GM23248 (cell line): Measurements from ENCODE around the gene GAREM1. TPM values are rescaled to one million over a fixed set of nuclear protein-coding genes. Genes with fewer than 3 reads are reported as not detected.
"Not testable (repeated sequence)": the region's sequence is repeated elsewhere in the genome, so short reads cannot be mapped to it uniquely, and the experiment has no call there.

Experiments
- DNase-seq: peaks from one replicate; pipeline ENCODE4 v3.0.0-alpha.2; 2015
- H2AFZ ChIP-seq: fragments of 200-600 bp; sonication (generic); 2 replicates; pipeline ENCODE4 v1.6.1; 2016; ENCODE audit warnings: antibody characterized with exemption
- H3F3A ChIP-seq: fragments of 200-600 bp; sonication (generic); 2 replicates; pipeline ENCODE4 v1.6.1; 2016; ENCODE audit warnings: mild to moderate bottlenecking, antibody characterized with exemption, mixed run types; ENCODE audit not compliant: insufficient read depth
- H3K27ac ChIP-seq: fragments of 200-600 bp; sonication (generic); 2 replicates; pipeline ENCODE4 v1.5.1; 2016; ENCODE audit warnings: mild to moderate bottlenecking
- H3K27me3 ChIP-seq: fragments of 200-600 bp; sonication (generic); replicated peaks from 2 replicates; pipeline ENCODE4 v1.6.1; 2016; ENCODE audit warnings: mild to moderate bottlenecking; ENCODE audit not compliant: insufficient read depth
- H3K36me3 ChIP-seq: fragments of 200-600 bp; sonication (generic); 2 replicates; pipeline ENCODE4 v1.6.1; 2016; ENCODE audit warnings: low read depth, mild to moderate bottlenecking
- H3K4me1 ChIP-seq: fragments of 200-600 bp; sonication (generic); 2 replicates; pipeline ENCODE4 v1.6.1; 2016; ENCODE audit warnings: mild to moderate bottlenecking; ENCODE audit not compliant: insufficient read depth
- H3K4me2 ChIP-seq: fragments of 200-600 bp; sonication (generic); one replicate; pipeline ENCODE4 v1.6.1; 2016; ENCODE audit warnings: mild to moderate bottlenecking; ENCODE audit not compliant: unreplicated experiment
- H3K4me3 ChIP-seq: fragments of 200-600 bp; sonication (generic); 2 replicates; pipeline ENCODE4 v1.5.1; 2016; ENCODE audit warnings: mild to moderate bottlenecking
- H3K79me2 ChIP-seq: fragments of 200-600 bp; sonication (generic); 2 replicates; pipeline ENCODE4 v1.6.1; 2016; ENCODE audit warnings: mild to moderate bottlenecking; ENCODE audit not compliant: insufficient read depth
- H3K9ac ChIP-seq: fragments of 200-600 bp; sonication (generic); 2 replicates; pipeline ENCODE4 v1.6.1; 2016; ENCODE audit warnings: mild to moderate bottlenecking
- H3K9me2 ChIP-seq: fragments of 200-600 bp; sonication (generic); 2 replicates; pipeline ENCODE4 v1.6.1; 2016; ENCODE audit warnings: mixed run types, mild to moderate bottlenecking, moderate library complexity; ENCODE audit not compliant: insufficient read depth
- H3K9me3 ChIP-seq: fragments of 200-600 bp; sonication (generic); one replicate; pipeline ENCODE4 v1.6.1; 2017; ENCODE audit warnings: low read depth
- H4K20me1 ChIP-seq: fragments of 200-600 bp; sonication (generic); 2 replicates; pipeline ENCODE4 v1.6.0; 2016; ENCODE audit not compliant: insufficient read depth
- EZH2 ChIP-seq: fragments of 200-600 bp; sonication (generic); IDR thresholded peaks from 2 replicates; pipeline ENCODE4 v1.6.1; 2018; ENCODE audit warnings: antibody characterized with exemption, mild to moderate bottlenecking; ENCODE audit not compliant: insufficient read depth, poor library complexity, severe bottlenecking
- EZH2phosphoT487 ChIP-seq: fragments of 200-600 bp; sonication (generic); IDR thresholded peaks from 2 replicates; pipeline ENCODE4 v1.6.1; 2018; ENCODE audit warnings: antibody characterized with exemption, moderate library complexity, mild to moderate bottlenecking, low read depth; ENCODE audit not compliant: insufficient read depth
- WGBS, 2 experiments: methylation state at CpG; one replicate each; pipeline ENCODE4 v1.1.6; 2015 to 2017; ENCODE audit warnings: low lambda C conversion rate in 2 of 2, low coverage in 1 of 2; ENCODE audit errors: missing lambda C conversion rate in 2 of 2; 5-methylcytosine and 5-hydroxymethylcytosine counted together
- in situ Hi-C: fragments of 300-500 bp; cut with MboI; formaldehyde crosslinking; loops from 2 replicates; pipeline ENCODE4 v1.15.0; 2020
- polyA plus RNA-seq: library from polyadenylated mRNA; unstranded; fragments of >200 nt; fragmentation: Nextera tagmentation; extraction: Ambion mirVana; gene quantifications from 2 replicates; pipeline ENCODE4 v1.2.1, GENCODE V29; 2016
- total RNA-seq: library from RNA; depleted of rRNA; stranded (reverse); fragments of >200 nt; shearing (Covaris generic); gene quantifications from 2 replicates; pipeline ENCODE4 v1.2.3, GENCODE V29; 2014

The GAREM1 gene
- total and polyA plus RNA-seq, 2 experiments from 2014 or later: 0.30 to 1.2 TPM

DNA sequence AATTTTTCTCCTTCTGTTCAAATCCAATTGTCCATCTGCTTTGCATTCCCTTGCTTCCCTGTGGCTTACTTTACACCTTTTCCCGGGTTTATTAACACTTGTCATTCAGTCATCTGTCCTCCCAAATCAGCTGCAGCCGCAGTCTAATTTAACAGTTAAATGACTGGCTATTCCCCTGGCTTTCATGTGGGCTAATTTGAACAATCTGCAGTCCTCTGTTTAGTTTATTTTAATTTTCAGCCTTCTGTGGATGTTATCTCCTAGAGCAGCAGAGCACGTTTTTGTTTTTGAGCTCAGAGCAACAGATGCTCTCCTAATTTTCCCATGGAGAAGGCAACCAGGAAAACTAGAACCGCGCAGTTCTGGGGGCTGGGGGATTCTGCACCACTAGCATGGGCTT is 225.8 kb downstream of the GAREM1 start:
- Histone ChIP-seq H3K9ac (no peak overlapping the region), H3K79me2 (no peaks in the 10 kb centered on the region), H2AFZ (no peak overlapping the region), H3K4me1 (no peaks in the 10 kb centered on the region), H4K20me1 (no peaks in the 10 kb centered on the region), H3K9me2 (no peaks in the 10 kb centered on the region), H3K27me3 (peaks cover 9% of the 10 kb centered on the region; the same call in 1 of the 2 replicates), H3K27ac (no peak overlapping the region), H3K4me2 (no peak overlapping the region), H3K36me3 (no peaks in the 10 kb centered on the region), H3F3A (no peaks in the 10 kb centered on the region), H3K4me3 (no peak overlapping the region), H3K9me3 (no peaks in the 10 kb centered on the region)
- 39 to 44% methylated on average over 5 of the region's 5 CpGs for WGBS, 2 experiments
- DNase-seq: no peak
- in situ Hi-C loops: no loop called here
- no peak for TF ChIP-seq EZH2phosphoT487
- no peak for TF ChIP-seq EZH2

- DNase-seq: no peak
- no peak for TF ChIP-seq EZH2
- TF ChIP-seq EZH2phosphoT487: no peak
- in situ Hi-C loops: no loop called here
- no peaks in the 10 kb centered on the region for H4K20me1 ChIP-seq
- H3K9me3 ChIP-seq: no peaks in the 10 kb centered on the region
- H3K79me2 ChIP-seq: no peaks in the 10 kb centered on the region
- WGBS, 2 experiments: 49 to 53% methylated on average over 6 of the region's 6 CpGs
- no peak overlapping the region for H2AFZ ChIP-seq
- H3K36me3 ChIP-seq: no peaks in the 10 kb centered on the region
- H3K9ac ChIP-seq: no peak overlapping the region
- H3K27me3 ChIP-seq: peaks cover 5% of the 10 kb centered on the region; the same call in 1 of the 2 replicates
- H3F3A ChIP-seq: no peaks in the 10 kb centered on the region
- no peak overlapping the region for H3K4me2 ChIP-seq
- H3K9me2 ChIP-seq: no peaks in the 10 kb centered on the region
- H3K4me3 ChIP-seq: no peak overlapping the region
- H3K4me1 ChIP-seq: no peaks in the 10 kb centered on the region
- H3K27ac ChIP-seq: no peak overlapping the region
Observed at GRCh38 chr18:32243358-32243757, 227.3 kb downstream of the GAREM1 start.

DNA sequence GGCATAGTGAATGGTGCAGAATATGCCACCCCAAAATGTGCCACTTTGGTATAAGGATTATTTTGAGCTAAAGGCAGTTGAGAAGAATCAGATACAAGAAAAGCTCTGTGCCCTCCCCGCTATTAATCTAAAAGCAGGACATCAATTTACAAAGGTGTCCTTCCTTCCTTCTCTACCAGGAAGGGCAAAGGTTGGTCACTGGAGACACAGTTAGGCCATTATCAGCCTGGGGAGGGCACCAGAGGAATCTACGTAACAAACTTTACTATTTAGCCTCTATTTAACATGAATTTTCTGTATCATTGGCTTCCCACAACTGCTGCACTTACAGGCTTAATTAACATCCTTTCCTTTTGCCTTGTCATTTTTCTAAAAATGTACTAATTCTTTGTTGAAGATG is 228.3 kb downstream of the GAREM1 start:
- no peak overlapping the region for H3K4me2 ChIP-seq
- no peak overlapping the region for H3K9ac ChIP-seq
- no peak overlapping the region for H3K27ac ChIP-seq
- H3K79me2 ChIP-seq: no peaks in the 10 kb centered on the region
- H3K36me3 ChIP-seq: no peaks in the 10 kb centered on the region
- H2AFZ ChIP-seq: no peak overlapping the region
- 62 to 69% methylated on average over 2 of the region's 2 CpGs for WGBS, 2 experiments
- in situ Hi-C loops: no loop called here
- H4K20me1 ChIP-seq: no peaks in the 10 kb centered on the region
- TF ChIP-seq EZH2phosphoT487: no peak
- TF ChIP-seq EZH2: no peak
- H3K27me3 ChIP-seq: no peaks in the 10 kb centered on the region
- no peak overlapping the region for H3K4me3 ChIP-seq
- DNase-seq: no peak
- no peaks in the 10 kb centered on the region for H3K9me3 ChIP-seq
- no peaks in the 10 kb centered on the region for H3K4me1 ChIP-seq
- H3K9me2 ChIP-seq: no peaks in the 10 kb centered on the region
- H3F3A ChIP-seq: no peaks in the 10 kb centered on the region

GRCh38 chr18:32238635-32239268 is 231.9 kb downstream of the GAREM1 start:
- H3K4me1 ChIP-seq: no peaks in the 10 kb centered on the region
- no peak overlapping the region for H2AFZ ChIP-seq
- H3K27me3 ChIP-seq: 0 out of 2 replicates have a peak, but pooled peaks cover 18% of the 10 kb centered on the region
- H3K36me3 ChIP-seq: no peaks in the 10 kb centered on the region
- in situ Hi-C loops: no loop called here
- no peaks in the 10 kb centered on the region for H3F3A ChIP-seq
- H3K4me2 ChIP-seq: no peak overlapping the region
- no peak overlapping the region for H3K4me3 ChIP-seq
- no peak for TF ChIP-seq EZH2
- no peak for TF ChIP-seq EZH2phosphoT487
- H3K79me2 ChIP-seq: no peaks in the 10 kb centered on the region
- no peak overlapping the region for H3K9ac ChIP-seq
- DNase-seq: no peak
- WGBS, 2 experiments: 55% methylated on average over 5 of the region's 5 CpGs
- no peaks in the 10 kb centered on the region for H3K9me3 ChIP-seq
- no peak overlapping the region for H3K27ac ChIP-seq
- no peaks in the 10 kb centered on the region for H4K20me1 ChIP-seq
- H3K9me2 ChIP-seq: no peaks in the 10 kb centered on the region

DNA sequence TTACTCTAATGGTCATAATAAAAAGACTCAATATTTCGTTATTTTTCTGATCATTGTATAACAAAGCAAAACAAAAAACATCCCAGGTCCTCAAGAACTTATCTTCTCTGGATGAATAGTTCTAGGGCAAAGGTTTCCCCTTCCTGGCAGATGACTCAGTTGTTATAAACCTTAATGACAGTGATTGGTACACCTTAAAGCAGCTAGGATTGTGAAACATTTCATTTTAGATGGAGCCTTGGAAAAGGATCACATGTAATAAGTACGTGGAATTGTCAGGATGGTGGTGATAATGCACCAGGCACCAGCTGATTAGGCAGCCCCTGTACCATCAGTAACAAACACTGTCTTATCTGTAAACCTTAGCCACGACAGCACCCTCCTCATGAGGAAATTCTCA is 233.6 kb downstream of the GAREM1 start:
- Histone ChIP-seq H3K79me2 (no peaks in the 10 kb centered on the region), H3K4me2 (no peak overlapping the region), H4K20me1 (no peaks in the 10 kb centered on the region), H3K27me3 (0 out of 2 replicates have a peak, but pooled peaks cover 18% of the 10 kb centered on the region), H3K4me1 (no peaks in the 10 kb centered on the region), H3K9me3 (no peaks in the 10 kb centered on the region), H3K9me2 (no peaks in the 10 kb centered on the region), H3K36me3 (no peaks in the 10 kb centered on the region), H3F3A (no peaks in the 10 kb centered on the region), H3K4me3 (no peak overlapping the region), H2AFZ (no peak overlapping the region), H3K9ac (no peak overlapping the region), H3K27ac (no peak overlapping the region)
- 26% methylated on average over 3 of the region's 3 CpGs for WGBS, 2 experiments
- in situ Hi-C loops: no loop called here
- no peak for TF ChIP-seq EZH2
- TF ChIP-seq EZH2phosphoT487: no peak
- DNase-seq: no peak

DNA sequence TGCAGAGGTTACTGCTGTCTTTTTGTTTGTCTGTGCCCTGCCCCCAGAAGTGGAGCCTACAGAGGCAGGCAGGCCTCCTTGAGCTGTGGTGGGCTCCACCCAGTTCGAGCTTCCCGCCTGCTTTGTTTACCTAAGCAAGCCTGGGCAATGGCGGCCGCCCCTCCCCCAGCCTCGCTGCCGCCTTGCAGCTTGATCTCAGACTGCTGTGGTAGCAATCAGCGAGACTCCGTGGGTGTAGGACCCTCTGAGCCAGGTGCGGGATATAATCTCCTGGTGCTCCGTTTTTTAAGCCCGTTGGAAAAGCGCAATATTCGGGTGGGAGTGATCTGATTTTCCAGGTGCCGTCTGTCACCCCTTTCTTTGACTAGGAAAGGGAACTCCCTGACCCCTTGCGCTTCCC is 237.3 kb downstream of the GAREM1 start:
- DNase-seq: not testable (repeated sequence)

More for the DNA sequence above, 237.3 kb downstream of the GAREM1 start:
- H3K9me2 ChIP-seq, H2AFZ ChIP-seq, H3K79me2 ChIP-seq, H3K4me2 ChIP-seq, in situ Hi-C loops, H3K27ac ChIP-seq, H3F3A ChIP-seq, H3K36me3 ChIP-seq, H3K4me3 ChIP-seq, H3K9me3 ChIP-seq, H3K9ac ChIP-seq, H4K20me1 ChIP-seq, H3K4me1 ChIP-seq: not testable (repeated sequence)
- H3K27me3 ChIP-seq: 0 out of 2 replicates have a peak, but pooled peaks cover 18% of the 10 kb centered on the region
- 68 to 74% methylated on average over 15 of the region's 15 CpGs for WGBS, 2 experiments
